HUES64 (cell line): ENCODE data around the gene CDH15.

Experiments used
- H3K27ac ChIP-seq: 2 replicates; pipeline ENCODE4 v1.7.0; 2013; ENCODE audit warnings: low read depth, low read length, inconsistent platforms
- H3K27me3 ChIP-seq: 2 replicates; pipeline ENCODE4 v1.6.1; 2013; ENCODE audit warnings: mild to moderate bottlenecking, low read length; ENCODE audit not compliant: insufficient read depth
- H3K36me3 ChIP-seq: 2 replicates; pipeline ENCODE4 v1.6.1; 2013; ENCODE audit warnings: mild to moderate bottlenecking, low read length; ENCODE audit not compliant: insufficient read depth
- H3K4me1 ChIP-seq: 2 replicates; pipeline ENCODE4 v1.6.1; 2013; ENCODE audit warnings: mild to moderate bottlenecking, low read length, moderate library complexity; ENCODE audit not compliant: insufficient read depth
- H3K4me3 ChIP-seq: 2 replicates; pipeline ENCODE4 v1.5.1; 2013; ENCODE audit warnings: mild to moderate bottlenecking, low read length, moderate library complexity
- H3K9ac ChIP-seq: 2 replicates; pipeline ENCODE4 v1.6.1; 2013; ENCODE audit warnings: mild to moderate bottlenecking, low read depth, low read length
- H3K9me3 ChIP-seq: 2 replicates; pipeline ENCODE4 v1.6.1; 2013; ENCODE audit warnings: low read depth, low read length; ENCODE audit not compliant: insufficient read depth
- WGBS: fragments of 150-250, 120-280 bp; methylation state at CpG from one replicate; pipeline ENCODE4 v1.1.7; 2013; ENCODE audit warnings: missing lambda C conversion rate; 5-methylcytosine and 5-hydroxymethylcytosine counted together

Gene CDH15

DNA sequence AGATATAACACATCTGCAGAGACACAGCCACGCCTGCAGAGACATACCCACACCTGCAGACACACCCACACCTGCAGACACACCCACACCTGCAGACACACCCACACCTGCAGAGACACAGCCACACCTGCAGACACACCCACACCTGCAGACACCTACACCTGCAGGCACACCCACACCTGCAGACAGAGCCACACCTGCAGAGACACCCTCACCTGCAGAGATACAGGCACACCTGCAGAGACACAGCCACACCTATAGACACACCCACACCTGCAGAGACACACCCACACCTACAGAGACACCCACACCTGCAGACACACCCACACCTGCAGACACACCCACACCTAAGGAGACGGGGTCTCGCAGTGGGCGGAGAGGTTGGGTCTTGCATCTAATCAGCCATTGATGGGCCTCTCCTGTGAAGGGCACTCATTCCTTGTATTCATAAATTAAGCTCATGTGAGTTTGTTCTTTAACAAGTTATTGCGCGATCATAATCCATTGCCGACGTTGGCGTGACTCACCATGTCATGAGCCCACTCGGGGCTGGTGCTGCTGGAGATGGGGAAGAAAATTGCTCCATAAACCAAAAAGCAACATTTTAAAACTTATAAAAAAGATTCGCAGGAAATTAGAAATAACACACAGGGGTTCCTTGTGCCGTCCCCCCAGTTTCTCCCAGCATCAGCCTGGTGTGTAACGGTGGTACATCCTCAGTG lies 28.9 kb upstream of the CDH15 start:
- 96% methylated on average over 13 of the region's 13 CpGs for WGBS
- Histone ChIP-seq H3K27me3 (no peaks in the 10 kb centered on the region), H3K4me1 (no peaks in the 10 kb centered on the region), H3K4me3 (no peak overlapping the region), H3K9me3 (peaks cover 4% of the 10 kb centered on the region; the same call in 1 of the 2 replicates), H3K9ac (no peak overlapping the region), H3K27ac (no peak overlapping the region), H3K36me3 (peaks cover 30% of the 10 kb centered on the region)

GRCh38 chr16:89143201-89143741 lies 28.3 kb upstream of the CDH15 start:
- no peaks in the 10 kb centered on the region for H3K27me3 ChIP-seq
- 93% methylated on average over 17 of the region's 17 CpGs for WGBS
- H3K4me1 ChIP-seq: no peaks in the 10 kb centered on the region
- H3K27ac ChIP-seq: no peak overlapping the region
- peaks cover 35% of the 10 kb centered on the region for H3K36me3 ChIP-seq
- peaks cover 5% of the 10 kb centered on the region for H3K9me3 ChIP-seq
- H3K4me3 ChIP-seq: no peak overlapping the region
- H3K9ac ChIP-seq: no peak overlapping the region

GRCh38 chr16:89143911-89144675 lies 27.5 kb upstream of the CDH15 start:
- Histone ChIP-seq H3K4me1 (no peaks in the 10 kb centered on the region), H3K9me3 (peaks cover 13% of the 10 kb centered on the region), H3K27ac (no peak overlapping the region), H3K36me3 (peaks cover 42% of the 10 kb centered on the region), H3K9ac (no peak overlapping the region), H3K27me3 (no peaks in the 10 kb centered on the region), H3K4me3 (no peak overlapping the region)
- WGBS: 94% methylated on average over 22 of the region's 22 CpGs

DNA sequence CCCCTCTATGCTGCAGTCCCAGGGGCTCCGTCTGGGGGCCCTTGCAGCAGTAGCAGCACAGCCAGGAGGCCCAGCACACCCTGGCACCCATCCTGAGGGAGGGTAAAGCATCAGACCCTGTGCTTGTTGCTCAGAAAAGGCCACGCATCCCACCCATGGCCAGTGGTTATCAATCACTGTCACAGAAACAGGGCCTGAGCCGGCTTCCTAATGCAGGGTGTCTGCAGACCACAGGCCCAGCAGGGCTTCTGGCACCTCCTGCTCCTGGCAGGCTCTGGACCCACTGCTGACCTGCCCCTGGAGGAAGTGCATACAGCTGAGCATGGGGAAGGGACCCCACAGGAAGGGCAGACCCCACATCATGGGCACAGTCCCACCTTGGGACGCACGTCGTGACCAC lies 26.9 kb upstream of the CDH15 start:
- Histone ChIP-seq H3K9me3 (peaks cover 19% of the 10 kb centered on the region), H3K4me1 (no peaks in the 10 kb centered on the region), H3K27me3 (no peaks in the 10 kb centered on the region), H3K27ac (no peak overlapping the region), H3K36me3 (peaks cover 48% of the 10 kb centered on the region), H3K9ac (no peak overlapping the region), H3K4me3 (no peak overlapping the region)
- WGBS: 90% methylated on average over 6 of the region's 6 CpGs

DNA sequence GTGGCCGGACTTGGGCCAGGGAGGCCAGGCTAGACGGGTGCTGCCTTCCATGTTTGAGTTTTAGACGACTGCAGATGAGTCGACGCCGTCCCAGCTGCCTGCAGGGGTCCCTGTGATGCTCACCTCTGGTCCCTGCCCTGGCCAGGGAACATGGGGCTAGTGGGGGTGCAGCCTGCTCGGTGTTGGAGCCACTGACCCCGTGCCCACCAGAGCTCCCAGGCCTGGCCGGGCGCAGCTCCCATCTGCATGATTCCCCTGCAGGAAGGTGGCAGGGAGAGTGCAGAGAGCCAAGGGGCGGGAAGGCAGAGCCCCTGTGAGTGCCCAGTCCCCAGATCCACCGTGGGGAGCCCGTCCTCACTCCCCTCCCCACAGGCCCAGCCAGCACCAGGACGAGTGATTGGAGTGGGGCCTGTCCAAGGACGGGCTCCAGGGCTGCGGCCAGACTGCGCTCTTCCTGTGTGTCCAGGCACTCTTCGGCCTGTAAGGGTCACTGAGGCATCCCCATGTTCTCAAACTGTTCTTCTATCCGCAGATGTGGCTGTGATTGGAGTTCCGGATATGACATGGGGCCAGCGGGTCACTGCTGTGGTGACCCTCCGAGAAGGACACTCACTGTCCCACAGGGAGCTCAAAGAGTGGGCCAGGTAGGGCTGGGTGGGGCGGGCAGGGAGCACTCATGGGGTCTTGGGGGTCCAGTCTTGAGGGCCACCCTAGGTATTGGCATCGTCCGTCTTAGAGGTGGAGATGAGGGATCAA lies 26.0 kb upstream of the CDH15 start:
- Histone ChIP-seq H3K4me1 (no peaks in the 10 kb centered on the region), H3K4me3 (no peak overlapping the region), H3K9ac (no peak overlapping the region), H3K27ac (no peak overlapping the region), H3K36me3 (peaks cover 55% of the 10 kb centered on the region), H3K27me3 (no peaks in the 10 kb centered on the region), H3K9me3 (peaks cover 26% of the 10 kb centered on the region)
- WGBS: 92% methylated on average over 25 of the region's 25 CpGs

DNA sequence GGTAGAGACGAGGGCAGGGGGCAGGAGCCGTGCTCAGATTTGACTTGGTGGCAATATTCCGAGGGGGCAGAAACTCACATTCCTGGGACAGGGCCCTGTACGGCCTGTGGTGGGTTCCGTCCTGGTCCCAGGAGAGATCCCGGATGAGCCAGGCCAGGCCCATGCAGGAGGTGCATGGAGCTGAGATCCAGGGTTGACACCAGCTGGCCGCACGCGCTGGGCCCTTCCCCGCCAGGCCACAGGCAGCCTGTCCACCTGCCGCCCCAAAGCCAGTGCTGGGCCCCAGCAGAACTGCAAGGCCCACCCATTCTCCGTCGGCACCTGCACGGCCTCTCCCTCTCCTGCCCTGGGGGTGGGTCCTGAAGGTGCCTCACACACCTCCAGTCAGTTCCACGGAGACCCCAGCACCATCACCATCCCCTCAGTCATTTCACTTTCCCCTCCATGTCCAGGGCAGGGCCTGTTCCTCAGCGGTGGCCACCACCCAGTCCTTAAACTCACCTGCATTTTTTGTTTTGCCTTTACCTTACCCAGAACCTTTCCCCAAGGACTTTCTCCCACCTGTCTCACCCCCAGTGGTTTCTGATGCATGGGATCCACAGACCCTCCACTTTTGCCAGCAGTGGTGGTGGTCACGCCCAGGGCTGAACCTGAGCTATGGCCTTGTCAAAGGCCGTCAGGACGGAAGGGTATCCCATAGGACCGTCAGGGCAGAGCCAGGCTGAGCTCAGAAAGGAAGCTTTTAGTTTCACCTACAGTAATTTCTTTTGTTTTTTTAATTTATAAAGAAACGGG lies 25.1 kb upstream of the CDH15 start:
- Histone ChIP-seq H3K9me3 (peaks cover 26% of the 10 kb centered on the region), H3K36me3 (peaks cover 57% of the 10 kb centered on the region), H3K4me3 (no peak overlapping the region), H3K4me1 (no peaks in the 10 kb centered on the region), H3K27me3 (no peaks in the 10 kb centered on the region), H3K9ac (no peak overlapping the region), H3K27ac (no peak overlapping the region)
- WGBS: 95% methylated on average over 21 of the region's 21 CpGs

GRCh38 chr16:89147085-89147817 lies 24.3 kb upstream of the CDH15 start:
- WGBS: 84% methylated on average over 10 of the region's 11 CpGs
- H3K4me1 ChIP-seq: no peaks in the 10 kb centered on the region

GRCh38 chr16:89149386-89149785 lies 22.2 kb upstream of the CDH15 start:
- Histone ChIP-seq H3K4me1 (no peaks in the 10 kb centered on the region), H3K9ac (no peak overlapping the region), H3K27me3 (no peaks in the 10 kb centered on the region), H3K4me3 (no peak overlapping the region), H3K36me3 (peaks cover 55% of the 10 kb centered on the region), H3K9me3 (peaks cover 26% of the 10 kb centered on the region), H3K27ac (no peak overlapping the region)
- WGBS: 96% methylated on average over 9 of the region's 9 CpGs

More at GRCh38 chr16:89147085-89147817, 24.3 kb upstream of the CDH15 start:
- Histone ChIP-seq H3K36me3 (peaks cover 55% of the 10 kb centered on the region), H3K4me3 (no peak overlapping the region), H3K9me3 (peaks cover 26% of the 10 kb centered on the region), H3K27ac (no peak overlapping the region), H3K27me3 (no peaks in the 10 kb centered on the region), H3K9ac (no peak overlapping the region)

GRCh38 chr16:89150090-89150835 lies 21.3 kb upstream of the CDH15 start:
- H3K4me1 ChIP-seq: no peaks in the 10 kb centered on the region
- no peak overlapping the region for H3K9ac ChIP-seq
- H3K4me3 ChIP-seq: no peak overlapping the region
- no peaks in the 10 kb centered on the region for H3K27me3 ChIP-seq
- H3K27ac ChIP-seq: no peak overlapping the region
- peaks cover 55% of the 10 kb centered on the region for H3K36me3 ChIP-seq
- 96% methylated on average over 18 of the region's 18 CpGs for WGBS
- peaks cover 26% of the 10 kb centered on the region for H3K9me3 ChIP-seq
